Natural killer cell treated with Interleukin-12 subunit alpha and Interleukin-12 subunit beta and Interleukin-15 and Interleukin-18, amount 100 ng/mL, for 72 hours (primary cell): ENCODE data around the gene ZCWPW1. TPM values are rescaled to one million over a fixed set of nuclear protein-coding genes. Genes with fewer than 3 reads are reported as not detected.
"Not testable (repeated sequence)": the region's sequence is repeated elsewhere in the genome, so short reads cannot be mapped to it uniquely, and the experiment has no call there.

Experiments used
- ATAC-seq, 2 donors: fragments of 150-1000 bp; cut with Tn5 transposase in 1 of 2; sonication (Bioruptor Pico), chemical (Tn5 transposase) in 1 of 2; 2 replicates each; pipeline ENCODE4 v1.10.0; 2021
- DNase-seq: peaks from one replicate; pipeline ENCODE4 v3.0.0; 2022; ENCODE audit warnings: low spot score
- H3K27ac Mint-ChIP-seq, 2 donors: 1 replicate in 1 of 2; 2 replicates in 1 of 2; pipeline ENCODE4 v1.8.0; 2022; ENCODE audit warnings: mixed read lengths in 2 of 2, mild to moderate bottlenecking in 1 of 2, moderate library complexity in 1 of 2
- H3K27me3 Mint-ChIP-seq, 2 donors: 1 replicate in 1 of 2; 2 replicates in 1 of 2; pipeline ENCODE4 v1.8.0; 2022; ENCODE audit warnings: mixed read lengths in 2 of 2
- H3K36me3 Mint-ChIP-seq: one replicate; pipeline ENCODE4 v1.8.0; 2022; ENCODE audit warnings: mixed read lengths
- H3K4me1 Mint-ChIP-seq, 2 donors: 1 replicate in 1 of 2; 2 replicates in 1 of 2; pipeline ENCODE4 v1.8.0; 2022; ENCODE audit warnings: low read depth in 2 of 2, mixed read lengths in 2 of 2, mild to moderate bottlenecking in 1 of 2
- H3K4me3 Mint-ChIP-seq: one replicate; pipeline ENCODE4 v1.8.0; 2022; ENCODE audit warnings: mixed read lengths
- H3K9me3 Mint-ChIP-seq: 2 replicates; pipeline ENCODE4 v1.8.0; 2022; ENCODE audit warnings: mixed read lengths
- total RNA-seq, 2 donors: library from RNA; stranded (reverse); gene quantifications; one replicate each; pipeline ENCODE4 v1.2.3, GENCODE V29; 2022

The ZCWPW1 gene
- total RNA-seq, 2 donors from 2014 or later: 1.3 to 2.5 TPM

DNA sequence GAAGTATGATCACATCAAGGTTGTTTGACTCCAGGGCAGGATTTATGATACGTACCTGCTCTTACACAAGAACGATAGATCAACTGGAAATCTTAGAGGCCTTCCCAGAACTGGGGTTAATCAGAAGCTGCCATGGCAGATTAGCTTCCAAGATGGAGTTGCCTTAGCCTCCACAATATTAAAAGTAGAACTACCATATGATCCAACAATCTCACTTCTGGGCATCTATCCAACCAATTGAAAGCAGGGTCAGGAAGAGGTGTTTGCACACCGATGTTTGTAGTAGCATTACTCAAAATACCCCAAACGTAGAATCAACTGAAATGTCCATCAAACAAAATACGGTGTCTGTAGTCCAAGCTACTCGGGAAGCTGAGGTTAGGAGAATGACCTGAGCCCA lies 64.0 kb downstream of the ZCWPW1 start:
- Mint-ChIP-seq H3K27me3 (no peaks in the 10 kb centered on the region), H3K4me3 (peak overlapping the region; percentile 49), H3K27ac (peak overlapping the region; percentile 92 to 98), H3K36me3 (peaks cover 32% of the 10 kb centered on the region), H3K4me1 (peaks cover 56 to 67% of the 10 kb centered on the region in 2 donors), H3K9me3 (no peaks in the 10 kb centered on the region)
- no peak for ATAC-seq
- no peak for DNase-seq

- H3K36me3 Mint-ChIP-seq: peaks cover 32% of the 10 kb centered on the region
- not testable (repeated sequence) for H3K27me3 Mint-ChIP-seq, DNase-seq, ATAC-seq, H3K9me3 Mint-ChIP-seq
- peak overlapping the region; percentile 49 for H3K4me3 Mint-ChIP-seq
- peaks cover 51 to 60% of the 10 kb centered on the region in 2 donors for H3K4me1 Mint-ChIP-seq
- H3K27ac Mint-ChIP-seq: peak overlapping the region; percentile 92 to 98
Measured at GRCh38 chr7:100363797-100364196, 64.7 kb downstream of the ZCWPW1 start.

DNA sequence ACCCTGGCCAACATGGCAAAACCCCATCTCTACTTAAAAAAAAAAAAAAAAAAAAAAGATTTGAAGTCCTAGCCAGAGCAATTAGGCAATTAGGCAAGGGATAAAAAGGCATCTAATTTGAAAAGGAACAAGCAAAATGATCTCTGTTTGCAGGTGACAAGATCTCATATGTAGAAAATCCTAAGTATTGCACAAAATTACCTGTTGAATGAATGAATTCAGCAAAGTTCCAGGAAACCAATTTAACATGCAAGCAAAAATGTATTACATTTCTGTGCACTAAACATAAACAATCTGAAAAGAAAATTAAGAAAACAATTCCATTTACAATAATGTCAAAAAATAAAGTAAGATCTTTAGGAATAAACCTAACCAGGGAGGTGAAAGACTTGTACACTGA lies 65.4 kb downstream of the ZCWPW1 start:
- DNase-seq (no peak), ATAC-seq (no peak)
- no peak overlapping the region for H3K4me3 Mint-ChIP-seq
- peaks cover 44 to 53% of the 10 kb centered on the region in 2 donors for H3K4me1 Mint-ChIP-seq
- peak overlapping the region; percentile 92 to 98 for H3K27ac Mint-ChIP-seq
- H3K36me3 Mint-ChIP-seq: peaks cover 32% of the 10 kb centered on the region
- no peaks in the 10 kb centered on the region for H3K9me3 Mint-ChIP-seq
- H3K27me3 Mint-ChIP-seq: no peaks in the 10 kb centered on the region

DNA sequence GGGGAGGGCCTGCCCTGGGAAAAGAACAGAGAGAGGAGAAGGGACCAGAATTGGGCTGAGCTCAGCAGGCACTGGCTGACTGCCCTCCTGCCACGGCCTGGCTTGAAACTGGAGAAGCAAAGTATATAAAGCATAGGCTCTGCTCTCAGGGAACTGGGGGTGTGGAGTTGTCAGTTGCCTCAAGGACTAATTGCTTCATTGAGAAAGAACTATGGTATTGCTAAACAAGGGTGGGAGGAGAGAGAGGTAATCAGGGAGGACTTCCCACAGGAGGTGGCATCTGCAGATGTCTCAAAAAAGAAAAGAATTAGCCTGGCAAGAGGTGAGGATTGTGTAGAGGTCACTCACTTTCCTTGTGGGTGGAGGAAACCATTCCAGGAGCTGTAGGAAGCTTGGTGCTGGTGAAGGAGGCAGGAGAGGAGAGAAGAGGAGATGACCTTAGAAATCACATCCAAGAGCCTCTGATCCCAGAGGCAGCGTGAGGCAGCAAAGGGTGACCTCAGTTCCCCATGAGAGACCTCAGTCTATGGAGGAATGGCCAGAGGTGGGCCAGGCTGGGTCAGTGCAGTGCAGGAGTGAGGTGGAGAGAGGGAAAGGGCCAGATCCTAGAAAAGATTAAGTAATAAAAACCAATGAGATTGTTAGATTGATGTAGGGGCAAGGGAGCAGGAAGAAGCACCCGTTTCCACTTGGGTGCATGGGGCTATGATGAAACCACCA lies 68.2 kb downstream of the ZCWPW1 start:
- peaks cover 32% of the 10 kb centered on the region for H3K36me3 Mint-ChIP-seq
- H3K27me3 Mint-ChIP-seq: no peaks in the 10 kb centered on the region
- ATAC-seq: no peak
- H3K4me3 Mint-ChIP-seq: no peak overlapping the region
- DNase-seq: no peak
- peaks cover 18 to 29% of the 10 kb centered on the region in 2 donors for H3K4me1 Mint-ChIP-seq
- H3K9me3 Mint-ChIP-seq: no peaks in the 10 kb centered on the region
- H3K27ac Mint-ChIP-seq: peak overlapping the region; percentile 54 to 57

DNA sequence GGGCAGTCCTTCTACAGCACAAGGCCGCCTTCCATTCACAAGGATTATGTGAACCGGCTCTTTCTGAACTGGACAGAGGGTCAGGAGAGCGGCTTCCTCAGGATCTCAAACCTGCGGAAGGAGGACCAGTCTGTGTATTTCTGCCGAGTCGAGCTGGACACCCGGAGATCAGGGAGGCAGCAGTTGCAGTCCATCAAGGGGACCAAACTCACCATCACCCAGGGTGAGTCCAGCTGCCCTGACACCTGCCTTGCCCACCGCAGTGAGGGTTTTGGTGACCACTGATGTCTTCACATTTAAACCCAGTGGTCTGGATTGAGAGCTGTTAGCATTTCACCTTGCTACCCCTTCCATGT lies 69.7 kb downstream of the ZCWPW1 start:
- DNase-seq: no peak
- Mint-ChIP-seq H3K27ac (peak overlapping the region in 1 of 2 donors; percentile 64), H3K9me3 (no peaks in the 10 kb centered on the region), H3K4me3 (no peak overlapping the region), H3K27me3 (no peaks in the 10 kb centered on the region), H3K4me1 (peaks cover 12 to 23% of the 10 kb centered on the region in 2 donors), H3K36me3 (peaks cover 25% of the 10 kb centered on the region)
- ATAC-seq: no peak

- DNase-seq (no peak), ATAC-seq (no peak)
- H3K4me3 Mint-ChIP-seq: no peak within 1 kb of the TSS
- peak within 1 kb of the TSS; percentile 26 to 64 for H3K27ac Mint-ChIP-seq
- H3K9me3 Mint-ChIP-seq: no peaks in the 10 kb centered on the region
- peaks cover 14 to 23% of the 10 kb centered on the region in 2 donors for H3K4me1 Mint-ChIP-seq
- no peaks in the 10 kb centered on the region for H3K27me3 Mint-ChIP-seq
- H3K36me3 Mint-ChIP-seq: peaks cover 21% of the 10 kb centered on the region
Measured at GRCh38 chr7:100358027-100358856, 70.3 kb downstream of the ZCWPW1 start, which contains the start of gene PILRB. Gene PILRB (plus strand): TSS chr7:100358117. CDS start chr7:100358303, 186 bp downstream.

- H3K27me3 Mint-ChIP-seq: no peaks in the 10 kb centered on the region
- H3K27ac Mint-ChIP-seq: peak overlapping the region; percentile 26 to 53
- peaks cover 17% of the 10 kb centered on the region for H3K36me3 Mint-ChIP-seq
- H3K4me3 Mint-ChIP-seq: no peak overlapping the region
- H3K4me1 Mint-ChIP-seq: peaks cover 15 to 26% of the 10 kb centered on the region in 2 donors
- ATAC-seq (no peak), DNase-seq (no peak)
- H3K9me3 Mint-ChIP-seq: no peaks in the 10 kb centered on the region
Measured at GRCh38 chr7:100357131-100357561, 71.4 kb downstream of the ZCWPW1 start.

DNA sequence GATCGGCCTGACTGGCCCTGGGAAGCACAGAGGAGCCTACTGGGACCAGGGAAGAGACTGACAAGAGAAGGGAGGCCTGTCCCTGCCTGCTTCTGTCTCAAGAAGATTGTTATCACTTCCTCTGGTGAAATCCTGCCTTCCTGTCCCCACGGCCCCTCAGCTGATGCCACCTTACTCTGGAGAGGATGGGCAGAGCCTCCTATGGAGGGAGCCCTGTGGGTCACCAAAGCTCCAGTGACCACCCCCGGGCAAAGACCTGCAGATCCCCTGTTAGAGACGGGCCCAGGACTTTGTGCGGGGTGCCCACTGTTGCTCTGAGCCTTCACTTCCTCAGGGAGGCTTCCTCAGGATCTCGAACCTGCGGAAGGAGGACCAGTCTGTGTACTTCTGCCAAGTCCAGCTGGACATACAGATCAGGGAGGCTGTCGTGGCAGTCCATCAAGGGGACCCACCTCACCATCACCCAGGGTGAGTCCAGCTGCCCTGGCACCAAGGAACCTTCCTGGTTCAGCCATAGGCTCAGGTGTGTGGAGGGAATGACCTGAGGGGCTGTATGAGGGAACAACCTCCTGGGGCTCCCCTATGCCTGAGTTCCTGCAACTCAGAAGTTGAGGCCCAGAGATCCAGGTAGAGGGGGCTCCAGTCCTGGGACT lies 72.0 kb downstream of the ZCWPW1 start:
- no peak for DNase-seq
- ATAC-seq: no peak

GRCh38 chr7:100353685-100354330 lies 74.7 kb downstream of the ZCWPW1 start:
- DNase-seq (no peak), ATAC-seq (peak; percentile 11 to 31)
- H3K27ac Mint-ChIP-seq: peak overlapping the region; percentile 92 to 94
- H3K4me1 Mint-ChIP-seq: peaks cover 32 to 34% of the 10 kb centered on the region in 2 donors
- H3K27me3 Mint-ChIP-seq: no peaks in the 10 kb centered on the region
- no peaks in the 10 kb centered on the region for H3K9me3 Mint-ChIP-seq
- peaks cover 10% of the 10 kb centered on the region for H3K36me3 Mint-ChIP-seq
- peak overlapping the region; percentile 78 for H3K4me3 Mint-ChIP-seq

More for the DNA sequence above, 72.0 kb downstream of the ZCWPW1 start:
- H3K4me1 Mint-ChIP-seq: peaks cover 20 to 28% of the 10 kb centered on the region in 2 donors
- H3K4me3 Mint-ChIP-seq: no peak overlapping the region
- no peaks in the 10 kb centered on the region for H3K9me3 Mint-ChIP-seq
- H3K36me3 Mint-ChIP-seq: peaks cover 11% of the 10 kb centered on the region
- peak overlapping the region in 1 of 2 donors; percentile 48 for H3K27ac Mint-ChIP-seq
- H3K27me3 Mint-ChIP-seq: no peaks in the 10 kb centered on the region

- DNase-seq (no peak), ATAC-seq (peak in 1 of 2 donors; percentile 8)
- peak overlapping the region; percentile 78 for H3K4me3 Mint-ChIP-seq
- H3K4me1 Mint-ChIP-seq: peaks cover 32 to 34% of the 10 kb centered on the region in 2 donors
- peak overlapping the region; percentile 92 to 94 for H3K27ac Mint-ChIP-seq
- H3K9me3 Mint-ChIP-seq: no peaks in the 10 kb centered on the region
- H3K36me3 Mint-ChIP-seq: peaks cover 12% of the 10 kb centered on the region
- no peaks in the 10 kb centered on the region for H3K27me3 Mint-ChIP-seq
Measured at GRCh38 chr7:100352984-100353684, 75.4 kb downstream of the ZCWPW1 start.

DNA sequence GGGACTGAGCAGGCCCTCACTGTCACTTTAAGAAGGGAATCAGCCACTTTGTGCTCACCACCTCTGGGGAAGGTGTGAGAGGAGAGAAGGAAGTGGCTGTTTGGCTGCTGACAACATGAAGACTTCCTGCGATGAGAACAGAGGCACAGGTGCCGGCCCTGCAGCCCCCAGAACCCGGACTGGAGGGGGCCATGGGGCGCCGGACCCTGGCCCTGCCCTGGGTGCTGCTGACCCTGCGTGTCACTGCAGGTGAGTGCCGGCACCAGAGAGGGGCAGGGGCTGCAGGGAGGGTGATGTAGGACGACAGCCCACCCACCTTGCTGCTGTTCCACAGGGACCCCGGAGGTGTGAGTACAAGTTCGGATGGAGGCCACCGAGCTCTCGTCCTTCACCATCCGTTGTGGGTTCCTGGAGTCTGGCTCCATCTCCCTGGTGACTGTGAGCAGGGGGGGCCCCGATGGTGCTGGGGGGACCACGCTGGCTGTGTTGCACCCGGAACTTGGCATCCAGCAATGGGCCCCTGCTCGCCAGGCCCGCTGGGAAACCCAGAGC lies 76.2 kb downstream of the ZCWPW1 start:
- Mint-ChIP-seq H3K36me3 (peaks cover 12% of the 10 kb centered on the region), H3K4me3 (peak overlapping the region; percentile 85), H3K27ac (peak overlapping the region; percentile 92 to 98), H3K4me1 (peaks cover 32 to 34% of the 10 kb centered on the region in 2 donors)
- not testable (repeated sequence) for H3K27me3 Mint-ChIP-seq, H3K9me3 Mint-ChIP-seq, DNase-seq
- peak; percentile 72 to 87 for ATAC-seq

DNA sequence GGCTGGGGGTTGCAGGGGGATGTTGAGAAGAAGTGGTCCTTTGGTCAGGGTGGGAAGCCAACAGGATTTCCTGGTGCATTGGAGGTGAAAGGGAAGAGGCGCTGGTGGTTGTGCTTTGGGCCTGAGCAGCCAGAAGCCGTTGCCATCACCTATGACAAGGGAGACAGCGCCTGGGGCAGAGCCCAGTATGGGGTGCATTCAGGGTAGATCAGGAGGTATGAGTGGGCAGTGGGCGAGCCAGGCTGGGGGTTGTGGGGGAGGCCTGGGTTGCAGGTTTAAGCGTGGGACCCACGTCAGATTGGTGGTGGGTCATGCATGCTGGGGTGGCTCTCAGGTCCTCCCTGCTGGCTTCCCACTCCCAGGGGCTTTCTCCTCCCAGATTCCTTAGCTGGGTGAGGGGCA lies 76.8 kb downstream of the ZCWPW1 start:
- DNase-seq (no peak), ATAC-seq (peak; percentile 18 to 45)
- H3K36me3 Mint-ChIP-seq: peaks cover 12% of the 10 kb centered on the region
- peak overlapping the region; percentile 92 to 98 for H3K27ac Mint-ChIP-seq
- H3K27me3 Mint-ChIP-seq: no peaks in the 10 kb centered on the region
- H3K9me3 Mint-ChIP-seq: no peaks in the 10 kb centered on the region
- peak overlapping the region; percentile 85 for H3K4me3 Mint-ChIP-seq
- H3K4me1 Mint-ChIP-seq: peaks cover 32 to 34% of the 10 kb centered on the region in 2 donors
